Neural cell (in vitro differentiated cells): Measurements from ENCODE around the gene CNNM3. TPM values are rescaled to one million over a fixed set of nuclear protein-coding genes. Genes with fewer than 3 reads are reported as not detected.

Experiments
- H2AFZ ChIP-seq: fragments of 200-600, 300-800 bp; sonication (generic), shearing (Covaris generic); 2 replicates; pipeline ENCODE4 v1.6.0; 2014; ENCODE audit warnings: low read depth, mild to moderate bottlenecking, antibody characterized with exemption, low read length, moderate library complexity
- H3F3A ChIP-seq: fragments of 200-600 bp; shearing (Covaris generic); 2 replicates; pipeline ENCODE4 v1.6.1; 2016; ENCODE audit warnings: mild to moderate bottlenecking, moderate library complexity, mixed read lengths, antibody characterized with exemption, low read length; ENCODE audit not compliant: insufficient read depth, poor library complexity, severe bottlenecking
- H3K27ac ChIP-seq: fragments of 200-600, 300-800 bp; sonication (generic), shearing (Covaris generic); 2 replicates; pipeline ENCODE4 v1.5.1; 2014; ENCODE audit warnings: mild to moderate bottlenecking, low read length, moderate library complexity
- H3K27me3 ChIP-seq: fragments of 300-800, 200-600 bp; sonication (generic), shearing (Covaris generic); 2 replicates; pipeline ENCODE4 v1.6.0; 2014; ENCODE audit warnings: mild to moderate bottlenecking, low read depth, low read length, moderate library complexity; ENCODE audit not compliant: insufficient read depth
- H3K36me3 ChIP-seq: fragments of 300-800, 200-600 bp; sonication (generic), shearing (Covaris generic); 2 replicates; pipeline ENCODE4 v1.5.1; 2014; ENCODE audit warnings: mild to moderate bottlenecking, antibody characterized with exemption, low read length, moderate library complexity; ENCODE audit not compliant: insufficient read depth
- H3K4me2 ChIP-seq: fragments of 300-800, 200-600 bp; sonication (generic), shearing (Covaris generic); 2 replicates; pipeline ENCODE4 v1.6.0; 2014; ENCODE audit warnings: mild to moderate bottlenecking, low read length
- H3K4me3 ChIP-seq: fragments of 300-800, 200-600 bp; sonication (generic), shearing (Covaris generic); 2 replicates; pipeline ENCODE4 v1.5.1; 2014; ENCODE audit warnings: mild to moderate bottlenecking, low read length, moderate library complexity
- H3K79me2 ChIP-seq: fragments of 200-600 bp; shearing (Covaris generic); replicated peaks from 2 replicates; pipeline ENCODE4 v1.6.0; 2014; ENCODE audit warnings: mild to moderate bottlenecking, low read length, moderate library complexity; ENCODE audit not compliant: insufficient read depth
- H3K9ac ChIP-seq: fragments of 300-800, 200-600 bp; sonication (generic), shearing (Covaris generic); 2 replicates; pipeline ENCODE4 v1.6.1; 2016; ENCODE audit warnings: mild to moderate bottlenecking, low read length, mixed read lengths
- H3K9me2 ChIP-seq: fragments of 200-600 bp; shearing (Covaris generic); 2 replicates; pipeline ENCODE4 v1.6.1; 2016; ENCODE audit warnings: mild to moderate bottlenecking, low read length, mixed read lengths; ENCODE audit not compliant: insufficient read depth
- H3K9me3 ChIP-seq: fragments of 200-600, 300-800 bp; sonication (generic), shearing (Covaris generic); 2 replicates; pipeline ENCODE4 v1.6.1; 2016; ENCODE audit warnings: mild to moderate bottlenecking, mixed run types, low read length, moderate library complexity, mixed read lengths
- H4K20me1 ChIP-seq: fragments of 200-600 bp; shearing (Covaris generic); 2 replicates; pipeline ENCODE4 v1.6.1; 2016; ENCODE audit warnings: mild to moderate bottlenecking, mixed run types; ENCODE audit not compliant: insufficient read depth
- EP300 ChIP-seq: fragments of 450-650 bp; conservative IDR thresholded peaks from 2 replicates; pipeline ENCODE4 v1.6.1; 2014; ENCODE audit warnings: antibody characterized with exemption, mild to moderate bottlenecking, moderate library complexity; ENCODE audit not compliant: poor library complexity, severe bottlenecking
- EZH2 ChIP-seq: fragments of 200-600, 300-800 bp; shearing (Covaris generic), sonication (generic); IDR thresholded peaks from 2 replicates; pipeline ENCODE4 v1.6.1; 2014; ENCODE audit warnings: antibody characterized with exemption, low read length, borderline replicate concordance, mild to moderate bottlenecking; ENCODE audit not compliant: insufficient read depth, poor library complexity, severe bottlenecking
- MXI1 ChIP-seq: fragments of 450-650 bp; conservative IDR thresholded peaks from 2 replicates; pipeline ENCODE4 v1.6.1; 2014; ENCODE audit warnings: antibody characterized with exemption, mild to moderate bottlenecking; ENCODE audit not compliant: poor library complexity, severe bottlenecking
- POLR2AphosphoS5 ChIP-seq: IDR thresholded peaks from 2 replicates; pipeline ENCODE4 v1.6.1; 2012
- RAD21 ChIP-seq: fragments of 450-650 bp; conservative IDR thresholded peaks from 2 replicates; pipeline ENCODE4 v1.6.1; 2014; ENCODE audit warnings: antibody characterized with exemption, mild to moderate bottlenecking, moderate library complexity
- SMC3 ChIP-seq: fragments of 450-650 bp; conservative IDR thresholded peaks from 2 replicates; pipeline ENCODE4 v1.6.1; 2014; ENCODE audit warnings: antibody characterized with exemption, mild to moderate bottlenecking, moderate library complexity; ENCODE audit not compliant: poor library complexity
- TAF1 ChIP-seq: IDR thresholded peaks from 2 replicates; pipeline ENCODE4 v1.6.1; 2012; ENCODE audit warnings: low read depth
- polyA plus RNA-seq: library from polyadenylated mRNA; depleted of rRNA; stranded (reverse); fragments of >200 nt; gene quantifications from 2 replicates; pipeline ENCODE4 v1.2.3, GENCODE V29; 2014
- TF ChIP-seq, protein P1 (sequence below): IDR thresholded peaks from 2 replicates; pipeline ENCODE4 v1.6.1; 2012; ENCODE audit warnings: borderline replicate concordance
- TF ChIP-seq, protein P2 (sequence below): fragments of 450-650 bp; IDR thresholded peaks from 2 replicates; pipeline ENCODE4 v1.5.1; 2014; ENCODE audit warnings: antibody characterized with exemption, mild to moderate bottlenecking, moderate library complexity; ENCODE audit not compliant: poor library complexity, severe bottlenecking

The CNNM3 gene
- polyA plus RNA-seq, 1 donor from 2014 or later: 9.6 TPM

DNA sequence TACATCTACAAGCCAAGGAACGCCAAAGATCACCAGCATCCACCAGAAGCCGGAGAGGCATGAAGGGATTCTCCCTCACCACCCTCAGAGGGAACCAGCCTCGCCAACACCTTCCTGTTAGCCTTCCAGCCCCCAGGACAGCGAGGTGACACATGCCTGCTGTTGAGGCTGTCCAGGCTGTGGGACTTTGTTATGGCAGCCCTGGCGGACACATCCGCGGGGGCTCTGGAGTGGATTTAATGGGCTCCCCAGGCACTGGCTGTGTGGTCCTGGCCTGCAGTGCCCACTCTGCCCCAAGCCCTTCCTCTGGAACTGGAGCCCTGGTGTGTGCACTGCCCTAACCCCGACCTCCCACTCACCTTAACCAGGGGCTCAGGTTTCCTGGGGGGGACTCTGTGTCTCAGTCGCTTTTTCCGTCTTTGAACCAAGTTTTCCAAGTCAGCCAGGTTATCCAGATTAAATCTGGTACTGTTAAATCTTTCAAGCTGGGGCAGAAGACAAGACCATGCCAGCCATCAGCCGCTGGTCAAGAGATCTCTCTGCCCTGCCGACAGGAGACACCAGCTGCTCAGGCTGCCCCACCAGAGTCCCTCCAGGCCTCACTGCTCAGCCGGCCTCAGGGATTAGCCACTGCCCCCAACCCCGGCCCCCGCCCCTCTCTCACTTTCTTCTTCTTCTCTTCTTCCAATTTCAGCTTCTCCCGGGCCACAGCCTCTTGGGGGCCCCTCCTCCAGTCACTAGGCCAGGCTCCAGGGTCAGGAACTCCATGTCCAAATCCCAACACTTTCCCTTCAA, 25.8 kb downstream of the CNNM3 start:
- H3K27me3 ChIP-seq: no peaks in the 10 kb centered on the region
- no peaks in the 10 kb centered on the region for H3F3A ChIP-seq
- H2AFZ ChIP-seq: no peak overlapping the region
- no peak overlapping the region for H3K27ac ChIP-seq
- TF ChIP-seq RAD21 (no peak), EZH2 (no peak), MXI1 (no peak), TAF1 (no peak), SMC3 (no peak), EP300 (no peak), POLR2AphosphoS5 (no peak)
- TF ChIP-seq, protein P1, sequence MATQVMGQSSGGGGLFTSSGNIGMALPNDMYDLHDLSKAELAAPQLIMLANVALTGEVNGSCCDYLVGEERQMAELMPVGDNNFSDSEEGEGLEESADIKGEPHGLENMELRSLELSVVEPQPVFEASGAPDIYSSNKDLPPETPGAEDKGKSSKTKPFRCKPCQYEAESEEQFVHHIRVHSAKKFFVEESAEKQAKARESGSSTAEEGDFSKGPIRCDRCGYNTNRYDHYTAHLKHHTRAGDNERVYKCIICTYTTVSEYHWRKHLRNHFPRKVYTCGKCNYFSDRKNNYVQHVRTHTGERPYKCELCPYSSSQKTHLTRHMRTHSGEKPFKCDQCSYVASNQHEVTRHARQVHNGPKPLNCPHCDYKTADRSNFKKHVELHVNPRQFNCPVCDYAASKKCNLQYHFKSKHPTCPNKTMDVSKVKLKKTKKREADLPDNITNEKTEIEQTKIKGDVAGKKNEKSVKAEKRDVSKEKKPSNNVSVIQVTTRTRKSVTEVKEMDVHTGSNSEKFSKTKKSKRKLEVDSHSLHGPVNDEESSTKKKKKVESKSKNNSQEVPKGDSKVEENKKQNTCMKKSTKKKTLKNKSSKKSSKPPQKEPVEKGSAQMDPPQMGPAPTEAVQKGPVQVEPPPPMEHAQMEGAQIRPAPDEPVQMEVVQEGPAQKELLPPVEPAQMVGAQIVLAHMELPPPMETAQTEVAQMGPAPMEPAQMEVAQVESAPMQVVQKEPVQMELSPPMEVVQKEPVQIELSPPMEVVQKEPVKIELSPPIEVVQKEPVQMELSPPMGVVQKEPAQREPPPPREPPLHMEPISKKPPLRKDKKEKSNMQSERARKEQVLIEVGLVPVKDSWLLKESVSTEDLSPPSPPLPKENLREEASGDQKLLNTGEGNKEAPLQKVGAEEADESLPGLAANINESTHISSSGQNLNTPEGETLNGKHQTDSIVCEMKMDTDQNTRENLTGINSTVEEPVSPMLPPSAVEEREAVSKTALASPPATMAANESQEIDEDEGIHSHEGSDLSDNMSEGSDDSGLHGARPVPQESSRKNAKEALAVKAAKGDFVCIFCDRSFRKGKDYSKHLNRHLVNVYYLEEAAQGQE: no peak
- TF ChIP-seq, protein P2, sequence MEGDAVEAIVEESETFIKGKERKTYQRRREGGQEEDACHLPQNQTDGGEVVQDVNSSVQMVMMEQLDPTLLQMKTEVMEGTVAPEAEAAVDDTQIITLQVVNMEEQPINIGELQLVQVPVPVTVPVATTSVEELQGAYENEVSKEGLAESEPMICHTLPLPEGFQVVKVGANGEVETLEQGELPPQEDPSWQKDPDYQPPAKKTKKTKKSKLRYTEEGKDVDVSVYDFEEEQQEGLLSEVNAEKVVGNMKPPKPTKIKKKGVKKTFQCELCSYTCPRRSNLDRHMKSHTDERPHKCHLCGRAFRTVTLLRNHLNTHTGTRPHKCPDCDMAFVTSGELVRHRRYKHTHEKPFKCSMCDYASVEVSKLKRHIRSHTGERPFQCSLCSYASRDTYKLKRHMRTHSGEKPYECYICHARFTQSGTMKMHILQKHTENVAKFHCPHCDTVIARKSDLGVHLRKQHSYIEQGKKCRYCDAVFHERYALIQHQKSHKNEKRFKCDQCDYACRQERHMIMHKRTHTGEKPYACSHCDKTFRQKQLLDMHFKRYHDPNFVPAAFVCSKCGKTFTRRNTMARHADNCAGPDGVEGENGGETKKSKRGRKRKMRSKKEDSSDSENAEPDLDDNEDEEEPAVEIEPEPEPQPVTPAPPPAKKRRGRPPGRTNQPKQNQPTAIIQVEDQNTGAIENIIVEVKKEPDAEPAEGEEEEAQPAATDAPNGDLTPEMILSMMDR: no peak
- no peaks in the 10 kb centered on the region for H4K20me1 ChIP-seq
- H3K9ac ChIP-seq: no peak overlapping the region
- no peaks in the 10 kb centered on the region for H3K9me2 ChIP-seq
- H3K9me3 ChIP-seq: no peaks in the 10 kb centered on the region
- no peaks in the 10 kb centered on the region for H3K36me3 ChIP-seq
- H3K4me3 ChIP-seq: no peak overlapping the region
- no peaks in the 10 kb centered on the region for H3K79me2 ChIP-seq
- no peak overlapping the region for H3K4me2 ChIP-seq

DNA sequence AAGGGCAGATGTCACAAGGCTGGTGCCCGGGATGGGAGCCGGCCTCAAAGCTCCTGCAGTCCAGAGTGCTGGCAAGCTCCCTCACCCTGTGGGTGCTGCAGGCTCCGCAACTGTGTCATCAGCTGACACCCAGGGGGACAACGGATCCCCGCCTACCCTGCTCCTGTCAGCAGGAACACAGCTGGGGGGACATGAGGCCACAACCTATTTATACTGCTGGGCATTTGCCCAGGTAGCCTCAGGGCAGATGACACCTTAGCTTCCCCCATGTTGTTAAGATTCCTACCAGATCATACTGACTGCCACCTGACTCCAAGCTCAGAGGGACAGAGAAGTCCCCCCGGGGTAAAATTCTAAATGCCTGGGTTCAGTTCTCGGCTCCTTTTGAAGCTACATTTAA, 26.5 kb downstream of the CNNM3 start:
- H3K27me3 ChIP-seq: no peaks in the 10 kb centered on the region
- no peaks in the 10 kb centered on the region for H3F3A ChIP-seq
- no peaks in the 10 kb centered on the region for H3K9me3 ChIP-seq
- no peak overlapping the region for H3K4me3 ChIP-seq
- no peak overlapping the region for H3K27ac ChIP-seq
- H3K36me3 ChIP-seq: peaks cover 3% of the 10 kb centered on the region
- H3K9ac ChIP-seq: no peak overlapping the region
- TF ChIP-seq, protein P1: no peak
- no peak for TF ChIP-seq EZH2
- no peak for TF ChIP-seq EP300
- TF ChIP-seq, protein P2: no peak
- no peak for TF ChIP-seq TAF1
- TF ChIP-seq RAD21: no peak
- no peak for TF ChIP-seq SMC3
- TF ChIP-seq MXI1: no peak
- TF ChIP-seq POLR2AphosphoS5: no peak
- H2AFZ ChIP-seq: no peak overlapping the region
- no peak overlapping the region for H3K4me2 ChIP-seq
- no peaks in the 10 kb centered on the region for H3K79me2 ChIP-seq
- no peaks in the 10 kb centered on the region for H3K9me2 ChIP-seq
- H4K20me1 ChIP-seq: no peaks in the 10 kb centered on the region
